ENCODE results near the gene LAIR2.

The LAIR2 gene

GRCh38 chr19:54548806-54549205, 46.2 kb downstream of the LAIR2 start:
- no peak for DNase-seq (ENCODE audit: low read depth, low spot score)
- TF ChIP-seq CTCF (IDR thresholded peaks at IDR 0.05; ENCODE audit: insufficient read depth, low read length, missing control alignments) = no peak
- no peak overlapping the region for H3K4me3 ChIP-seq (ENCODE audit: low read depth, low read length)
- ChIA-PET CTCF (no interaction called here), POLR2A (no interaction called here)

GRCh38 chr19:54549224-54549623, 46.6 kb downstream of the LAIR2 start:
- ChIA-PET POLR2A (no interaction called here), CTCF (no interaction called here)
- TF ChIP-seq CTCF (IDR thresholded peaks at IDR 0.05; ENCODE audit: insufficient read depth, low read length, missing control alignments) = no peak
- no peak overlapping the region for H3K4me3 ChIP-seq (ENCODE audit: low read depth, low read length)
- no peak for DNase-seq (ENCODE audit: low read depth, low spot score)

- no peak for TF ChIP-seq CTCF (IDR thresholded peaks at IDR 0.05; ENCODE audit: insufficient read depth, low read length, missing control alignments)
- no peak for DNase-seq (ENCODE audit: low read depth, low spot score)
- ChIA-PET POLR2A (no interaction called here), CTCF (no interaction called here)
- no peak overlapping the region for H3K4me3 ChIP-seq (ENCODE audit: low read depth, low read length)
Observed at GRCh38 chr19:54551293-54551692, 48.7 kb downstream of the LAIR2 start.

- POLR2A ChIA-PET = no interaction called here
- TF ChIP-seq CTCF (IDR thresholded peaks at IDR 0.05; ENCODE audit: insufficient read depth, low read length, missing control alignments) = no peak
- no peak for DNase-seq (ENCODE audit: low read depth, low spot score)
- H3K4me3 ChIP-seq (ENCODE audit: low read depth, low read length) = no peak overlapping the region
- CTCF ChIA-PET = no interaction called here
Observed at GRCh38 chr19:54551950-54552912, 49.6 kb downstream of the LAIR2 start.

- TF ChIP-seq CTCF (IDR thresholded peaks at IDR 0.05; ENCODE audit: insufficient read depth, low read length, missing control alignments) = no peak
- ChIA-PET CTCF (no interaction called here), POLR2A (no interaction called here)
- no peak for DNase-seq (ENCODE audit: low read depth, low spot score)
- H3K4me3 ChIP-seq (ENCODE audit: low read depth, low read length) = no peak overlapping the region
Observed at GRCh38 chr19:54552913-54553310, 50.3 kb downstream of the LAIR2 start.

GRCh38 chr19:54554006-54554405, 51.4 kb downstream of the LAIR2 start:
- no peak overlapping the region for H3K4me3 ChIP-seq (ENCODE audit: low read depth, low read length)
- POLR2A ChIA-PET = no interaction called here
- DNase-seq (ENCODE audit: low read depth, low spot score) = no peak
- no peak for TF ChIP-seq CTCF (IDR thresholded peaks at IDR 0.05; ENCODE audit: insufficient read depth, low read length, missing control alignments)
- CTCF ChIA-PET = no interaction called here
